Activated T-cell treated with anti-CD3 and anti-CD28 coated beads, Interleukin-2, amount 50 U/mL, for 72 hours (primary cell): Measurements from ENCODE around the gene FMNL3. TPM values are rescaled to one million over a fixed set of nuclear protein-coding genes. Genes with fewer than 3 reads are reported as not detected.

Experiments
- ATAC-seq, 2 donors: fragments of 150-1000 bp; cut with Tn5 transposase; replicated peaks in 1 of 2; 2 replicates each; pipeline ENCODE4 v1.10.0; 2021; ENCODE audit warnings: moderate library complexity in 2 of 2, mild to moderate bottlenecking in 1 of 2
- DNase-seq, 2 donors: peaks; one replicate each; pipeline ENCODE4 v3.0.0; 2021 to 2022; ENCODE audit warnings: mixed read lengths in 1 of 2
- H3K27ac Mint-ChIP-seq: one replicate; pipeline ENCODE4 v1.8.0; 2022; ENCODE audit warnings: mild to moderate bottlenecking, moderate library complexity, mixed read lengths
- H3K27me3 Mint-ChIP-seq: one replicate; pipeline ENCODE4 v1.8.0; 2022; ENCODE audit warnings: low read depth, mixed read lengths
- H3K36me3 Mint-ChIP-seq, 2 donors: one replicate each; pipeline ENCODE4 v1.8.0; 2022; ENCODE audit warnings: mixed read lengths in 2 of 2, mild to moderate bottlenecking in 1 of 2; ENCODE audit not compliant: insufficient read depth in 2 of 2
- H3K4me1 Mint-ChIP-seq: one replicate; pipeline ENCODE4 v1.8.0; 2022; ENCODE audit warnings: low read depth, mixed read lengths
- H3K4me3 Mint-ChIP-seq, 2 donors: one replicate each; pipeline ENCODE4 v1.8.0; 2022; ENCODE audit warnings: mild to moderate bottlenecking in 2 of 2, mixed read lengths in 2 of 2, moderate library complexity in 2 of 2
- H3K9me3 Mint-ChIP-seq, 2 donors: one replicate each; pipeline ENCODE4 v1.8.0; 2022; ENCODE audit warnings: mixed read lengths in 2 of 2
- total RNA-seq, 2 donors: library from RNA; stranded (reverse); gene quantifications; one replicate each; pipeline ENCODE4 v1.2.3, GENCODE V29; 2022

The FMNL3 gene
- total RNA-seq, 2 donors from 2014 or later: 40.6 to 42.0 TPM

- peak; percentile 61 to 78 for DNase-seq
- peaks cover 66% of the 10 kb centered on the region for H3K4me1 Mint-ChIP-seq
- no peaks in the 10 kb centered on the region for H3K27me3 Mint-ChIP-seq
- ATAC-seq: peak; percentile 45 to 54
- peak overlapping the region; percentile 79 to 96 for H3K4me3 Mint-ChIP-seq
- H3K27ac Mint-ChIP-seq: peak overlapping the region; percentile 90
- no peaks in the 10 kb centered on the region for H3K9me3 Mint-ChIP-seq
- H3K36me3 Mint-ChIP-seq: no peaks in the 10 kb centered on the region
Observed at GRCh38 chr12:49703647-49704137, 3.5 kb downstream of the FMNL3 start.

GRCh38 chr12:49702676-49703215 lies 4.5 kb downstream of the FMNL3 start:
- H3K9me3 Mint-ChIP-seq: no peaks in the 10 kb centered on the region
- H3K36me3 Mint-ChIP-seq: no peaks in the 10 kb centered on the region
- ATAC-seq (no peak), DNase-seq (no peak)
- H3K4me3 Mint-ChIP-seq: peak overlapping the region; percentile 70 to 79
- H3K4me1 Mint-ChIP-seq: peaks cover 73% of the 10 kb centered on the region
- H3K27me3 Mint-ChIP-seq: no peaks in the 10 kb centered on the region
- H3K27ac Mint-ChIP-seq: peak overlapping the region; percentile 90

DNA sequence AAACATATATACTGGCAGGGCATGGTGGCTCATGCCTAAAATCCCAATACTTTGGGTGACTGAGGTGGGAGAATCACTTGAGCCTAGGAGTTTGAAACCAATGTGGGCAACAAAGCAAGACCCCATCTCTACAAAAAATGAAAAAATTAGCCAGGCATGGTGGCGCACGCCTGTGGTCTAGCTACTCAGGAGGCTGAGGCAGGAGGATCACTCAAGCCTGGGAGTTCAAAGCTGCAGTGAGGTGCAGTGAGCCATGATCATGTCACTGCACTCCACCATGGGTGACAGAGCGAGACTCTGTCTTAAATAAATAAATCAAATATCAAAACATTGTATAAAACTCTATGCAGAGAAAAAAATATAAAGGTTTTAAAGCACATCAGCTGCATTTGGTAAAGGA lies 5.2 kb downstream of the FMNL3 start:
- no peaks in the 10 kb centered on the region for H3K27me3 Mint-ChIP-seq

GRCh38 chr12:49698619-49699545 lies 8.3 kb downstream of the FMNL3 start:
- Mint-ChIP-seq H3K9me3 (no peaks in the 10 kb centered on the region), H3K27me3 (no peaks in the 10 kb centered on the region), H3K36me3 (no peaks in the 10 kb centered on the region), H3K4me3 (peak overlapping the region; percentile 80 to 86), H3K27ac (peak overlapping the region; percentile 88), H3K4me1 (peaks cover 58% of the 10 kb centered on the region)
- ATAC-seq: peak; percentile 72 to 77
- DNase-seq: peak; percentile 50 to 63

More for the DNA sequence above, 5.2 kb downstream of the FMNL3 start:
- DNase-seq: no peak
- H3K4me3 Mint-ChIP-seq: no peak overlapping the region
- no peaks in the 10 kb centered on the region for H3K36me3 Mint-ChIP-seq
- no peaks in the 10 kb centered on the region for H3K9me3 Mint-ChIP-seq
- ATAC-seq: no peak
- H3K4me1 Mint-ChIP-seq: peaks cover 69% of the 10 kb centered on the region
- H3K27ac Mint-ChIP-seq: no peak overlapping the region

- no peaks in the 10 kb centered on the region for H3K36me3 Mint-ChIP-seq
- no peaks in the 10 kb centered on the region for H3K27me3 Mint-ChIP-seq
- H3K27ac Mint-ChIP-seq: no peak overlapping the region
- DNase-seq (no peak), ATAC-seq (no peak)
- H3K4me3 Mint-ChIP-seq: peak overlapping the region; percentile 80 to 86
- H3K4me1 Mint-ChIP-seq: peaks cover 47% of the 10 kb centered on the region
- no peaks in the 10 kb centered on the region for H3K9me3 Mint-ChIP-seq
Observed at GRCh38 chr12:49697808-49698207, 9.4 kb downstream of the FMNL3 start.

DNA sequence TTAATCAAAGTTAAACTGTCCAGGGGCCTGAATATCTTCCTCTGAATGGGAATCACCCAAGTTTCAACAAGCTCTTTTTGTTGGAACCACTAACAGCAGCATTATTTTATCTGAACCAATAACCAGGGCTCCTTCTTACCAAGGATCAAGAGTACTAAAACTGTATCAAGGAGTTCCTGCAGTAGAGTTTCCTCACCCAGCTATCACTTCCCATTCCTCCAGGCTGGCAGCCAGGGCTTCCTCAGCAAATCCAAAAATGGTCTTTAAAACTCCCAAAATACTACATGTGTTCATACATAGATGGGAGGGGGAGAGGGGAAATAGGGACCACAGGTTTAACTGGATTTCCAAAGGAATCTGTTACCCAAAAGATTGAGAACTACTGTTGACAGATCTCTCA lies 10.5 kb downstream of the FMNL3 start:
- no peaks in the 10 kb centered on the region for H3K9me3 Mint-ChIP-seq
- H3K27ac Mint-ChIP-seq: no peak overlapping the region
- DNase-seq (no peak), ATAC-seq (no peak)
- H3K4me1 Mint-ChIP-seq: peaks cover 36% of the 10 kb centered on the region
- H3K36me3 Mint-ChIP-seq: no peaks in the 10 kb centered on the region
- H3K4me3 Mint-ChIP-seq: no peak overlapping the region
- no peaks in the 10 kb centered on the region for H3K27me3 Mint-ChIP-seq

GRCh38 chr12:49693931-49694444 lies 13.2 kb downstream of the FMNL3 start:
- H3K27ac Mint-ChIP-seq: no peak overlapping the region
- no peak overlapping the region for H3K4me3 Mint-ChIP-seq
- no peaks in the 10 kb centered on the region for H3K36me3 Mint-ChIP-seq
- no peak for DNase-seq
- H3K27me3 Mint-ChIP-seq: no peaks in the 10 kb centered on the region
- no peaks in the 10 kb centered on the region for H3K9me3 Mint-ChIP-seq
- ATAC-seq: no peak
- H3K4me1 Mint-ChIP-seq: peaks cover 45% of the 10 kb centered on the region

DNA sequence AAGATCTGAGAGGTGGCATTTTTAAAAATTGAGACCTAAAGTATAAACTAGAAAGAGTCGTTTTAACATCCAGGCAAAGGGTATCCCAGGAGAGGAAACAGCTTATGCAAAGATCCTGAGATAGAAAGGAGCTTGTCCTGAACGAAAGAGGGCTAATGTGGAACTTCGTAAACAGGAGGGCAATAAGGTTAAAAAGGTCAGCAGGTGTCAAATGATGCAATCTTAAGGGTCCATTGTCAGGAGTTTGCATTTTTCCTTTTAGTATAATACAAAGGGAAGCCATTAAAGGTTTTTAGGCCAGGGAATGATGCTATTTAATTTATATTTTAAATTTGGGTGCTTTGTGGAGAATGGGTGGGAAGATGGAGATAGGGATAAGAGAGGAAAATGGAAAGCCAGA lies 14.4 kb downstream of the FMNL3 start:
- H3K36me3 Mint-ChIP-seq: no peaks in the 10 kb centered on the region
- H3K4me3 Mint-ChIP-seq: no peak overlapping the region
- H3K27me3 Mint-ChIP-seq: no peaks in the 10 kb centered on the region
- H3K9me3 Mint-ChIP-seq: no peaks in the 10 kb centered on the region
- no peak overlapping the region for H3K27ac Mint-ChIP-seq
- no peak for ATAC-seq
- H3K4me1 Mint-ChIP-seq: peaks cover 42% of the 10 kb centered on the region
- no peak for DNase-seq

GRCh38 chr12:49689785-49690184 lies 17.4 kb downstream of the FMNL3 start:
- Mint-ChIP-seq H3K4me1 (peaks cover 46% of the 10 kb centered on the region), H3K27ac (peak overlapping the region; percentile 52), H3K27me3 (no peaks in the 10 kb centered on the region), H3K36me3 (no peaks in the 10 kb centered on the region), H3K4me3 (no peak overlapping the region), H3K9me3 (no peaks in the 10 kb centered on the region)
- DNase-seq: no peak
- no peak for ATAC-seq

DNA sequence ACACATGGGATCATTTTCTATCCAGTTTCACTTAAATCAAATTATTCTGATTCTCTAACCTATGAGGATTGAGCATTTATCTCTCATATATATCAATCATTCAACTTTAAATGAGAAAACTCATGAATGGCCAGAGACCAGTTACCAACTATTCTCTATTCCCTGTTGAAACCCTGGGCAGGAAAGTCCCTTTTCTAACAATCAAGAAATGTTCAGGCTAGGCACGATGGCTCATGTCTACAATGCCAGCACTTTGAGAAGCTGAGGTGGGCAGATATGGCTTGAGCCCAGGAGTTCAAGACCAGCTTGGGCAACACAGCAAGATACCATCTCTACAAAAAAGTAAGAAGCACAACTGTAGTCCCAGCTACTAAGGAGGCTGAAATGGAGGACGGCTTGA lies 18.0 kb downstream of the FMNL3 start:
- Mint-ChIP-seq H3K9me3 (no peaks in the 10 kb centered on the region), H3K36me3 (no peaks in the 10 kb centered on the region), H3K4me1 (peaks cover 51% of the 10 kb centered on the region), H3K27ac (peak overlapping the region; percentile 52), H3K4me3 (peak overlapping the region in 1 of 2 donors; percentile 29), H3K27me3 (no peaks in the 10 kb centered on the region)
- no peak for DNase-seq
- peak in 1 of 2 donors; percentile 34 for ATAC-seq

GRCh38 chr12:49687941-49688340 lies 19.3 kb downstream of the FMNL3 start:
- Mint-ChIP-seq H3K4me1 (peaks cover 64% of the 10 kb centered on the region), H3K9me3 (no peaks in the 10 kb centered on the region)
- DNase-seq: no peak

DNA sequence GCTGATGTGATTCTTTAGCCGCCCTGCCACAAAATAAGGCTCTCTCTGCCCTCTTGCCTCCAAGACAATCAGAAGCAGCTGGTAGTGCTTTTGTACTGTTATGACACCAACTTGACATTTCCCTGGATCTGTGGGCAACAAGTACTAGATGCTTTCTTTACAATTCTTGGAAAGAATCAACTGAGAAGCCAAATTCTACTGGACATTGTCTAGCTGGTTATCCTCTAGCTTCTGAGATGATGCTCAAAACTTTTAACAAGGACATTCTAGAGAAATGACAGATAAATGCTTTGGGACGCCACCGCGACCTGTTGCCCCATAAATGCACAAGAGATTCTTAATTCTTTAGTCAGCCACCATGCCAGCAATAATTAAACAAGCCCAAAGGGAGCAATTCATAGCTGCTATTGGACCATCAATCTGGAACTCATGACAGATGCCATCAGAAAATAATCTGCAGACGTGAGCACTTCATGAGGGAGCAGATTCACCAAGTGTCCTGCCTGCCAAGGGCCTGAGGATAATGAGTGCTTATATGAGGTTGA lies 22.8 kb downstream of the FMNL3 start:
- no peak overlapping the region for H3K4me3 Mint-ChIP-seq
- H3K36me3 Mint-ChIP-seq: no peaks in the 10 kb centered on the region
- H3K27ac Mint-ChIP-seq: peak overlapping the region; percentile 21
- ATAC-seq (no peak), DNase-seq (no peak)
- peaks cover 50% of the 10 kb centered on the region for H3K4me1 Mint-ChIP-seq
- no peaks in the 10 kb centered on the region for H3K9me3 Mint-ChIP-seq
- no peaks in the 10 kb centered on the region for H3K27me3 Mint-ChIP-seq

More at GRCh38 chr12:49687941-49688340, 19.3 kb downstream of the FMNL3 start:
- H3K27me3 Mint-ChIP-seq: no peaks in the 10 kb centered on the region
- H3K4me3 Mint-ChIP-seq: no peak overlapping the region
- no peaks in the 10 kb centered on the region for H3K36me3 Mint-ChIP-seq
- no peak overlapping the region for H3K27ac Mint-ChIP-seq
- ATAC-seq: no peak
